ENCODE data around the gene TRPM5.

Gene TRPM5

DNA sequence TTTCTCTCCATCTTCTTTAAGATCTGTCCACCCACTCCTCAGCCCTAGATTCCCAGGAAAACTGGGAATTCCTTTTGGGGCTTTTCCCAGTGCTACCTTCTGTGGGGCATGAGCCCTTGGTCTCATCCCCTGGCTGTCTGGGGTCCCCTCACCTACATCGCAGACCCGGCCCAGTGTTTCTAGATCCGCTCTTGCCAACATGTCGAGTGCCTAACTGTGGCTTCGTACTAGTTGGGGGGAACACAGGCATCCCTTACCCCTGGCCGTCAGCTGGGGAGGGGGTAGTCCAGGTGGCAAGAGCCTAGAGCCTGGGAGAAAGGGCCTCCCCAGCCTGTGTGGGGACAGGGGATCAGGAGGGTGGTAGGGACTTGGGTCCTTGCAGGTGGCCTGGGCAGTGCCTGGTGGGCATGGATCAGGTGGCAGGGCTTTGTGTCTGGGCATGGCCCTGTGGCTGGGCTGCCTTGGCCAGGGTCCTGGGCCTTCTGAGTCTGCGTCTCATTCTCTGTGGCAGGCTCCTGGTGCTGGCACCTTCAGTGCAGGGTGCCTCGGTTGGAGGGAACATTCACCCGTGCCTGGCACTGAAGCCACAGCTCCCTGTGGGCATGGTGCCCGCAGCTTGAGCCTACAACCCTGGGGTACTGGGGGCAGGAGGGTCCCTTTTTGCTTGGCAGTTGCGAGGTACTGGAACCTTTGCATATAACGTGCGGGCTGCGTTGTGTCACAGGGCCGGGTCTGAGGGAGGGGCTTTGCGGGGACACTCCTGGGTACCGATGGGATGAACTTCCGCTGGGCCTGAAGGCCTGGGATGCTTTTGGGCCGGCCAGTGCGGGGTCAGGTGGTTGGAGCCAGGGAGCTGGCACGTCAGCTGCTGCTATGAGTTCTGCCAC is 4.6 kb upstream of the TRPM5 start:
- no peak for TF ChIP-seq POLR2AphosphoS5 (IDR thresholded peaks at IDR 0.05; ENCODE audit: low read depth)
- no peak for TF ChIP-seq GABPA (IDR thresholded peaks at IDR 0.05; ENCODE audit: low read depth)
- TF ChIP-seq, protein P1, sequence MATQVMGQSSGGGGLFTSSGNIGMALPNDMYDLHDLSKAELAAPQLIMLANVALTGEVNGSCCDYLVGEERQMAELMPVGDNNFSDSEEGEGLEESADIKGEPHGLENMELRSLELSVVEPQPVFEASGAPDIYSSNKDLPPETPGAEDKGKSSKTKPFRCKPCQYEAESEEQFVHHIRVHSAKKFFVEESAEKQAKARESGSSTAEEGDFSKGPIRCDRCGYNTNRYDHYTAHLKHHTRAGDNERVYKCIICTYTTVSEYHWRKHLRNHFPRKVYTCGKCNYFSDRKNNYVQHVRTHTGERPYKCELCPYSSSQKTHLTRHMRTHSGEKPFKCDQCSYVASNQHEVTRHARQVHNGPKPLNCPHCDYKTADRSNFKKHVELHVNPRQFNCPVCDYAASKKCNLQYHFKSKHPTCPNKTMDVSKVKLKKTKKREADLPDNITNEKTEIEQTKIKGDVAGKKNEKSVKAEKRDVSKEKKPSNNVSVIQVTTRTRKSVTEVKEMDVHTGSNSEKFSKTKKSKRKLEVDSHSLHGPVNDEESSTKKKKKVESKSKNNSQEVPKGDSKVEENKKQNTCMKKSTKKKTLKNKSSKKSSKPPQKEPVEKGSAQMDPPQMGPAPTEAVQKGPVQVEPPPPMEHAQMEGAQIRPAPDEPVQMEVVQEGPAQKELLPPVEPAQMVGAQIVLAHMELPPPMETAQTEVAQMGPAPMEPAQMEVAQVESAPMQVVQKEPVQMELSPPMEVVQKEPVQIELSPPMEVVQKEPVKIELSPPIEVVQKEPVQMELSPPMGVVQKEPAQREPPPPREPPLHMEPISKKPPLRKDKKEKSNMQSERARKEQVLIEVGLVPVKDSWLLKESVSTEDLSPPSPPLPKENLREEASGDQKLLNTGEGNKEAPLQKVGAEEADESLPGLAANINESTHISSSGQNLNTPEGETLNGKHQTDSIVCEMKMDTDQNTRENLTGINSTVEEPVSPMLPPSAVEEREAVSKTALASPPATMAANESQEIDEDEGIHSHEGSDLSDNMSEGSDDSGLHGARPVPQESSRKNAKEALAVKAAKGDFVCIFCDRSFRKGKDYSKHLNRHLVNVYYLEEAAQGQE (IDR thresholded peaks at IDR 0.05; ENCODE audit: insufficient replicate concordance, low read depth) = no peak
- no peak for TF ChIP-seq SPI1 (IDR thresholded peaks at IDR 0.05; ENCODE audit: borderline replicate concordance, low read depth)
- TF ChIP-seq, protein P2, sequence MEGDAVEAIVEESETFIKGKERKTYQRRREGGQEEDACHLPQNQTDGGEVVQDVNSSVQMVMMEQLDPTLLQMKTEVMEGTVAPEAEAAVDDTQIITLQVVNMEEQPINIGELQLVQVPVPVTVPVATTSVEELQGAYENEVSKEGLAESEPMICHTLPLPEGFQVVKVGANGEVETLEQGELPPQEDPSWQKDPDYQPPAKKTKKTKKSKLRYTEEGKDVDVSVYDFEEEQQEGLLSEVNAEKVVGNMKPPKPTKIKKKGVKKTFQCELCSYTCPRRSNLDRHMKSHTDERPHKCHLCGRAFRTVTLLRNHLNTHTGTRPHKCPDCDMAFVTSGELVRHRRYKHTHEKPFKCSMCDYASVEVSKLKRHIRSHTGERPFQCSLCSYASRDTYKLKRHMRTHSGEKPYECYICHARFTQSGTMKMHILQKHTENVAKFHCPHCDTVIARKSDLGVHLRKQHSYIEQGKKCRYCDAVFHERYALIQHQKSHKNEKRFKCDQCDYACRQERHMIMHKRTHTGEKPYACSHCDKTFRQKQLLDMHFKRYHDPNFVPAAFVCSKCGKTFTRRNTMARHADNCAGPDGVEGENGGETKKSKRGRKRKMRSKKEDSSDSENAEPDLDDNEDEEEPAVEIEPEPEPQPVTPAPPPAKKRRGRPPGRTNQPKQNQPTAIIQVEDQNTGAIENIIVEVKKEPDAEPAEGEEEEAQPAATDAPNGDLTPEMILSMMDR (IDR thresholded peaks at IDR 0.05; ENCODE audit: insufficient read depth, low read length) = no peak
- Histone ChIP-seq H3K4me3 (replicated peaks; ENCODE audit: insufficient read depth, low read length) (no peak overlapping the region), H3K27ac (replicated peaks) (no peak overlapping the region), H3K27me3 (ENCODE audit: insufficient read depth, poor library complexity, severe bottlenecking) (peaks cover 12% of the 10 kb centered on the region)
- DNase-seq (ENCODE audit: low read depth in 1 of 2, low spot score in 1 of 2) = no peak

DNA sequence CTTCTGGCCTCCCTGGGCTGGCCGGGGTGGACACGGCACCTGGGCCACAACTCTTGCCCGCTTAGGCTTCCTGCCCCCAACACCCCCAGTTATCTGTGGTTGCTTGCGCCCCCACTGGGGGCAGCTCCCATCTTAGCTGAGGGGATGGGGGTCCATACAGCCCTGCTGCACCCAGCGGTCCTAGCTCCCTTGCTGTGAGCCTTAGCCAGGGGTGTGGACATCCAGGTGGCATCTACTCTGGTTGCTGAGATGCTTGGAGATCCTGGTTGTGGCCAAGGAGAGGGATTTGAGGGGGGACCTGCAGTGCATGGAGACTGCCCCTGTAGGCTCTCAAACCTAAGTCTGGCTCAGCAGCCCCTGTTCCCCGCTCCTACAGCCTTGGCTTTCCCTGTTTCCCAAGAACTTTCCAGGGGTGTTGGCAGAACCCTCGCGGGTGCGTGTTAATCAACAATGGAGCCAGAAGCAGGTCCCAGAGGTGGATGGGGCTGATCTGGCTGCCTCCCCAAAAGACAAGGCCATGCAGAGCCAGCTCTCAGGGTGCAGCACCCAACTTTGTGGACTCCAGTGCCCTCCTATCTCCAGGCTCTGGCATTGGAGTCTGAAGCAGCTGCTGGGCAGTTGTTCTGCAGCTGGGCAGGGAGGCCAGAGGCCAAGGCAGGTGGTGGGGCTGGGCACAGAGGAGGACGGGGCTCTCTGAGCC is 3.8 kb upstream of the TRPM5 start:
- H3K4me3 ChIP-seq (replicated peaks; ENCODE audit: insufficient read depth, low read length) = no peak overlapping the region
- no peak for DNase-seq (ENCODE audit: low read depth in 1 of 2, low spot score in 1 of 2)
- H3K27ac ChIP-seq (replicated peaks) = no peak overlapping the region
- TF ChIP-seq GABPA (IDR thresholded peaks at IDR 0.05; ENCODE audit: low read depth) = no peak
- TF ChIP-seq, protein P1 (IDR thresholded peaks at IDR 0.05; ENCODE audit: insufficient replicate concordance, low read depth) = no peak
- TF ChIP-seq POLR2AphosphoS5 (IDR thresholded peaks at IDR 0.05; ENCODE audit: low read depth) = no peak
- TF ChIP-seq SPI1 (IDR thresholded peaks at IDR 0.05; ENCODE audit: borderline replicate concordance, low read depth) = no peak
- TF ChIP-seq, protein P2 (IDR thresholded peaks at IDR 0.05; ENCODE audit: insufficient read depth, low read length) = no peak
- H3K27me3 ChIP-seq (ENCODE audit: insufficient read depth, poor library complexity, severe bottlenecking) = peaks cover 20% of the 10 kb centered on the region

DNA sequence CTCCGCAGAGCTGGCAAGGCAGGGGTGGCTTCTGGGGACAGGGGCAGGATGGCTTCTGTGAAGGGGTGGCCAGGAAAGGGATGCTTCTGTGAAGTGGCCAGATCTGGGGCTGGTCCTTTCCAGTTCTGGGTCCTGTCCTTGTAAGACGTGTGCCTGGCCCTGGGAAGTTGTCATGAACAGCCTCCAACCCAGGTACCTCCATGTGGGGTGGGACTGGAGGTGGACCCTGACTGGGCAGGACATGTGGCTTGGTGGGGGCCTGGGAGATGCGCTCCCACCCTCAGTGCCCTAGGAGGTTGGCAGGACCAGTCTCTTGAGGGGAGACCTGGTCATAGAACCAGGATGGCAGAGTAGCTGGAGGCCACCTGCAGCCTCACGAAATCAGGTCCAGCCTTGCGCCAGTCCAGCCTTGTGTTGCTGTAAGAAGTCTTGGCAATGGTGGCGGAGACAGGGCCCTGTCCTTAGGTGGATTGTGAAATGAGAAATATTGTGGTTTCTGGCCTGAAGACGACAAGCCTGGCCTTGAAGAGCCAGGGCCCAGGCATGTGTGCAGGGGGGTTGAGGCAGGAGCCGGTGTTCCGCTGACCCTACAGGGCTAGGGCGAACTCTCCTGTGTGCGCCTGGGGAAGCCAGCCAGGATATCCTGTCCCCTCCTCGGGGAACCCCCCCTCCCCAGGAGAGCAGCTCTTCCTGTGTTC is 3.1 kb upstream of the TRPM5 start:
- Histone ChIP-seq H3K27ac (replicated peaks) (peak overlapping the region; percentile 32; the same call in 1 of the 2 replicates), H3K27me3 (ENCODE audit: insufficient read depth, poor library complexity, severe bottlenecking) (peaks cover 24% of the 10 kb centered on the region), H3K4me3 (replicated peaks; ENCODE audit: insufficient read depth, low read length) (no peak overlapping the region)
- DNase-seq (ENCODE audit: low read depth in 1 of 2, low spot score in 1 of 2) = peak in 1 of 2 experiments; percentile 51
- TF ChIP-seq POLR2AphosphoS5 (IDR thresholded peaks at IDR 0.05; ENCODE audit: low read depth) = no peak
- TF ChIP-seq SPI1 (IDR thresholded peaks at IDR 0.05; ENCODE audit: borderline replicate concordance, low read depth) = no peak
- TF ChIP-seq, protein P1 (IDR thresholded peaks at IDR 0.05; ENCODE audit: insufficient replicate concordance, low read depth) = no peak
- TF ChIP-seq, protein P2 (IDR thresholded peaks at IDR 0.05; ENCODE audit: insufficient read depth, low read length) = no peak
- no peak for TF ChIP-seq GABPA (IDR thresholded peaks at IDR 0.05; ENCODE audit: low read depth)

Data from HL-60 (cell line).